Endodermal cell (in vitro differentiated cells): ENCODE data around the gene COL21A1. TPM values are rescaled to one million over a fixed set of nuclear protein-coding genes. Genes with fewer than 3 reads are reported as not detected.

Experiments
- DNase-seq: peaks from one replicate; pipeline ENCODE4 v3.0.0-alpha.2; 2017
- H3K27ac ChIP-seq: 2 replicates; pipeline ENCODE4 v1.5.1; 2013; ENCODE audit warnings: mild to moderate bottlenecking, low read depth, low read length, moderate library complexity
- H3K27me3 ChIP-seq: 2 replicates; pipeline ENCODE4 v1.6.1; 2013; ENCODE audit warnings: mild to moderate bottlenecking, low read length, moderate library complexity; ENCODE audit not compliant: insufficient read depth, control insufficient read depth, poor library complexity, severe bottlenecking
- H3K36me3 ChIP-seq: 2 replicates; pipeline ENCODE4 v1.7.0; 2013; ENCODE audit warnings: mild to moderate bottlenecking, low read length, moderate library complexity; ENCODE audit not compliant: control insufficient read depth, insufficient read depth
- H3K4me1 ChIP-seq: one replicate; pipeline ENCODE4 v1.7.0; 2013; ENCODE audit warnings: low read length; ENCODE audit not compliant: control insufficient read depth, insufficient read depth
- H3K4me3 ChIP-seq: 2 replicates; pipeline ENCODE4 v1.5.1; 2013; ENCODE audit warnings: mild to moderate bottlenecking, low read length, moderate library complexity
- H3K9ac ChIP-seq: 2 replicates; pipeline ENCODE4 v1.6.1; 2013; ENCODE audit warnings: mild to moderate bottlenecking, low read length, moderate library complexity; ENCODE audit not compliant: poor library complexity, severe bottlenecking; ENCODE audit errors: extremely low read depth
- H3K9me3 ChIP-seq: 2 replicates; pipeline ENCODE4 v1.6.1; 2013; ENCODE audit warnings: mild to moderate bottlenecking, low read length, moderate library complexity; ENCODE audit not compliant: control insufficient read depth
- H3K27ac Mint-ChIP-seq: 2 replicates; pipeline ENCODE4 v1.8.0; 2020; ENCODE audit warnings: mixed read lengths
- H3K27me3 Mint-ChIP-seq: 2 replicates; pipeline ENCODE4 v1.8.0; 2021; ENCODE audit warnings: mild to moderate bottlenecking, mixed read lengths; ENCODE audit not compliant: insufficient read depth
- H3K36me3 Mint-ChIP-seq: 2 replicates; pipeline ENCODE4 v1.8.0; 2020; ENCODE audit warnings: low read depth, mixed read lengths
- H3K4me1 Mint-ChIP-seq: 2 replicates; pipeline ENCODE4 v1.8.0; 2020; ENCODE audit warnings: mixed read lengths
- H3K4me3 Mint-ChIP-seq: 2 replicates; pipeline ENCODE4 v1.8.0; 2020; ENCODE audit warnings: mild to moderate bottlenecking, moderate library complexity, mixed read lengths
- H3K9me3 Mint-ChIP-seq: 2 replicates; pipeline ENCODE4 v1.8.0; 2020; ENCODE audit warnings: mild to moderate bottlenecking, mixed read lengths
- WGBS, 2 experiments: methylation state at CpG; one replicate each; pipeline versions ENCODE4 v1.1.5 to v1.1.7; 2013; ENCODE audit warnings: missing lambda C conversion rate in 2 of 2, mixed read lengths in 1 of 2; ENCODE audit not compliant: insufficient coverage in 1 of 2, insufficient read length in 1 of 2; 5-methylcytosine and 5-hydroxymethylcytosine counted together
- total RNA-seq, 2 donors: library from RNA; stranded (reverse); fragmentation: NEBNext Ultra II Directional in 1 of 2; extraction: Animal tissue kit (Norgen Biotek cat#: 25700) in 1 of 2; gene quantifications; 2 replicates in 1 of 2; 3 replicates in 1 of 2; pipeline ENCODE4 v1.2.1, GENCODE V29; 2021
- TF ChIP-seq, protein P1 (sequence below): fragments of 200-600 bp; sonication (generic); conservative IDR thresholded peaks from 2 replicates; pipeline ENCODE4 v1.5.0; 2021; ENCODE audit warnings: antibody characterized with exemption, mild to moderate bottlenecking

The COL21A1 gene
- total RNA-seq, 2 donors from 2014 or later, result 0.71 to 1.9 TPM

DNA sequence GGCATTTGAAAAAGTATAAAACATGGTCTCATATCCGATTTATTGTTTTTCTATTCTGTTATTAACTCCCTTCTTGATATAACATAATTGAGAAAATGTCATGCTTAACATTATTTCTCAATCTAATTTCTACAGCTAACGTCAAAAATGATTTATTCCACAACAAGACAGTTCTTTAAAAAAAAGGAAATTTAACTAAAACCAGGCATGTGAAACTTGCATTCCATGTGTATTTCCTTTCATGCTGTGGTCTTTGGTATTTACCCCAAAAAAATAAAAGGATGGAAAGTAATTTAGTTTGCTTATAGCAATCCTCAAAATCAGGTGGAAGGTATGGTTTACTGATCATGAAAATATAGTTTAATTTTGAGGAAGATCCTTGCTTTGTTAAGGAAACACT, 142.8 kb downstream of the COL21A1 start:
- Histone ChIP-seq H3K27ac (no peak overlapping the region), H3K27me3 (no peaks in the 10 kb centered on the region), H3K9ac (no peak overlapping the region), H3K36me3 (no peaks in the 10 kb centered on the region), H3K9me3 (no peaks in the 10 kb centered on the region), H3K4me3 (no peak overlapping the region), H3K4me1 (no peaks in the 10 kb centered on the region)
- TF ChIP-seq, protein P1, sequence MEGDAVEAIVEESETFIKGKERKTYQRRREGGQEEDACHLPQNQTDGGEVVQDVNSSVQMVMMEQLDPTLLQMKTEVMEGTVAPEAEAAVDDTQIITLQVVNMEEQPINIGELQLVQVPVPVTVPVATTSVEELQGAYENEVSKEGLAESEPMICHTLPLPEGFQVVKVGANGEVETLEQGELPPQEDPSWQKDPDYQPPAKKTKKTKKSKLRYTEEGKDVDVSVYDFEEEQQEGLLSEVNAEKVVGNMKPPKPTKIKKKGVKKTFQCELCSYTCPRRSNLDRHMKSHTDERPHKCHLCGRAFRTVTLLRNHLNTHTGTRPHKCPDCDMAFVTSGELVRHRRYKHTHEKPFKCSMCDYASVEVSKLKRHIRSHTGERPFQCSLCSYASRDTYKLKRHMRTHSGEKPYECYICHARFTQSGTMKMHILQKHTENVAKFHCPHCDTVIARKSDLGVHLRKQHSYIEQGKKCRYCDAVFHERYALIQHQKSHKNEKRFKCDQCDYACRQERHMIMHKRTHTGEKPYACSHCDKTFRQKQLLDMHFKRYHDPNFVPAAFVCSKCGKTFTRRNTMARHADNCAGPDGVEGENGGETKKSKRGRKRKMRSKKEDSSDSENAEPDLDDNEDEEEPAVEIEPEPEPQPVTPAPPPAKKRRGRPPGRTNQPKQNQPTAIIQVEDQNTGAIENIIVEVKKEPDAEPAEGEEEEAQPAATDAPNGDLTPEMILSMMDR, result no peak
- Mint-ChIP-seq H3K27me3 (no peaks in the 10 kb centered on the region), H3K4me3 (no peak overlapping the region), H3K4me1 (no peaks in the 10 kb centered on the region), H3K27ac (no peak overlapping the region), H3K9me3 (no peaks in the 10 kb centered on the region), H3K36me3 (no peaks in the 10 kb centered on the region)
- DNase-seq, result no peak
- WGBS, 2 experiments, result 97 to 100% methylated on average over 2 of the region's 2 CpGs

- no peak overlapping the region for H3K27ac ChIP-seq
- H3K9me3 Mint-ChIP-seq, result no peaks in the 10 kb centered on the region
- no peaks in the 10 kb centered on the region for H3K36me3 ChIP-seq
- H3K9ac ChIP-seq, result no peak overlapping the region
- H3K27me3 Mint-ChIP-seq, result no peaks in the 10 kb centered on the region
- no peaks in the 10 kb centered on the region for H3K4me1 Mint-ChIP-seq
- no peak overlapping the region for H3K4me3 Mint-ChIP-seq
- no peaks in the 10 kb centered on the region for H3K27me3 ChIP-seq
- H3K27ac Mint-ChIP-seq, result no peak overlapping the region
- DNase-seq, result no peak
- WGBS, 2 experiments, result 100% methylated on average over 1 of the region's 1 CpG; no CpG with 5 or more reads in 1 of the 2 experiments
- no peaks in the 10 kb centered on the region for H3K9me3 ChIP-seq
- H3K36me3 Mint-ChIP-seq, result no peaks in the 10 kb centered on the region
- TF ChIP-seq, protein P1, result no peak
- no peak overlapping the region for H3K4me3 ChIP-seq
- no peaks in the 10 kb centered on the region for H3K4me1 ChIP-seq
Observed at GRCh38 chr6:56102216-56102615, 145.2 kb downstream of the COL21A1 start.

GRCh38 chr6:56101141-56101553, 146.2 kb downstream of the COL21A1 start:
- 80% methylated on average over 1 to 4 of the region's 4 CpGs for WGBS, 2 experiments
- Mint-ChIP-seq H3K4me1 (no peaks in the 10 kb centered on the region), H3K9me3 (no peaks in the 10 kb centered on the region), H3K27ac (no peak overlapping the region), H3K4me3 (no peak overlapping the region), H3K36me3 (no peaks in the 10 kb centered on the region), H3K27me3 (no peaks in the 10 kb centered on the region)
- Histone ChIP-seq H3K4me1 (no peaks in the 10 kb centered on the region), H3K9ac (no peak overlapping the region), H3K4me3 (no peak overlapping the region), H3K36me3 (no peaks in the 10 kb centered on the region), H3K27ac (no peak overlapping the region), H3K9me3 (no peaks in the 10 kb centered on the region), H3K27me3 (no peaks in the 10 kb centered on the region)
- no peak for DNase-seq
- TF ChIP-seq, protein P1, result no peak
